Lung microvascular endothelial cell (primary cell): ENCODE results near the gene EIF4G2. TPM values are rescaled to one million over a fixed set of nuclear protein-coding genes. Genes with fewer than 3 reads are reported as not detected.
"Not testable (repeated sequence)": the region's sequence is repeated elsewhere in the genome, so short reads cannot be mapped to it uniquely, and the experiment has no call there.

Source experiments
- DNase-seq, 2 donors: peaks; one replicate each; pipeline versions ENCODE4 v3.0.0 to v3.0.0-alpha.2; 2010; ENCODE audit warnings: low read depth in 2 of 2
- total RNA-seq: library from RNA; depleted of rRNA; stranded (reverse); fragments of >200 nt; gene quantifications from 2 replicates; pipeline ENCODE4 v1.2.1, GENCODE V29; 2014

Gene EIF4G2
- total RNA-seq = 647 and 657 TPM in 2 replicates

DNA sequence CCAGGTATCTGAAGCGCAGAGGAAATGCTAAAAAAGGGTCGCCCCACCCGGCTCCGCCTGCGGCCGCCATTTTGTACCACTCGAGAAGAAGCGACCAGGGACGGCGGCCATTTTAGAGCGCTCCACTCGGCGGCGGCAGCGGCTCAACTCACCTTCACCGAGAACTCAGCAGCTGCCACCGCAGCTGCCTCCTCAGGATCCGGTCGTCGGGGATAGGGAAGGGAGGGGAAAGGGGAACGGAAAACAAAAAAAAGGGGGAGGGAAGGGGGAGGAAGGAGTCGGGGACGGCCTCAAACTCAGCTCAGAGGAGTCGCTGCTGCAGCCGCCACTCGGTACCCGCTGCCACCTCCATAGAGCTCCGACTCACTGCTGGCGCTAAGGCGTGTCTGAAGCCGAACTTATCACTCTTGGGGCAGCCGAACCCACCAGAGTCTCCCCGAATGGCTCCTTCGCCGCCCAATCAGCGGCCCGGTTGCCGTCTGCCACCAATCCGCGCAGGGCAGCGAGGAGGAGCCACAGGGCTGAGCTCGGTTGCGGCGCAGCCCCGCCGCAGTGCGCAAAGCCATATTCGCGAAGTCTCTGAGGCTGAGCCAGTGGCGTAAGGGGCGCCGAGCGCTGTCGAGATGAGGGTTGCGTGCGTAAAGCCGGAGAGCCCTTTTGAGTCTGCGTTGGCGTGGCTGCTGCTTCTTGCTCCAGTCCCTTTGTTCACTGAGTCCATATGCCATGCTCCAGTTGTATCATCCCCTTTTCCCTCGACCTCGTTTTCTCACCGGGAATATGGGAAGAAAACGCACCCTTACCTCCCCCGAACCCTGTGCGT lies at the start of gene EIF4G2:
Gene EIF4G2 (minus strand): TSS at position 374 of the 820 bp plus-strand sequence.
- DNase-seq = peak; percentile 99

GRCh38 chr11:10857709-10858438 lies 49.1 kb upstream of the EIF4G2 start, which contains the start of gene ZBED5:
Gene ZBED5, minus strand, starts transcription at chr11:10858053. Its CDS starts 3,108 bp downstream, at chr11:10854945.
- DNase-seq = peak; percentile 98

DNA sequence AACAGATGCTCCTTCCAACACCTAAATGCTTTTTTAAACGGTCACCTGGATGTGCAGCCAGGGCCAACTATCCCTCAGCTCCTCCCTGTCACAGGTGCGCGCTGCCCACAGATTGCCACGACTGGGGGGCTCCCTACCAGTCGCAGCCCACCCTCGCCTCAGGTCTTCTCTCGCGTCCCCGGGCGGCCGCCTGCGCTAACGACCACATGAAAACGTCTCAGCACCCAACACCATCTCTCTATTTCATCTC lies 48.7 kb upstream of the EIF4G2 start:
- no peak for DNase-seq

DNA sequence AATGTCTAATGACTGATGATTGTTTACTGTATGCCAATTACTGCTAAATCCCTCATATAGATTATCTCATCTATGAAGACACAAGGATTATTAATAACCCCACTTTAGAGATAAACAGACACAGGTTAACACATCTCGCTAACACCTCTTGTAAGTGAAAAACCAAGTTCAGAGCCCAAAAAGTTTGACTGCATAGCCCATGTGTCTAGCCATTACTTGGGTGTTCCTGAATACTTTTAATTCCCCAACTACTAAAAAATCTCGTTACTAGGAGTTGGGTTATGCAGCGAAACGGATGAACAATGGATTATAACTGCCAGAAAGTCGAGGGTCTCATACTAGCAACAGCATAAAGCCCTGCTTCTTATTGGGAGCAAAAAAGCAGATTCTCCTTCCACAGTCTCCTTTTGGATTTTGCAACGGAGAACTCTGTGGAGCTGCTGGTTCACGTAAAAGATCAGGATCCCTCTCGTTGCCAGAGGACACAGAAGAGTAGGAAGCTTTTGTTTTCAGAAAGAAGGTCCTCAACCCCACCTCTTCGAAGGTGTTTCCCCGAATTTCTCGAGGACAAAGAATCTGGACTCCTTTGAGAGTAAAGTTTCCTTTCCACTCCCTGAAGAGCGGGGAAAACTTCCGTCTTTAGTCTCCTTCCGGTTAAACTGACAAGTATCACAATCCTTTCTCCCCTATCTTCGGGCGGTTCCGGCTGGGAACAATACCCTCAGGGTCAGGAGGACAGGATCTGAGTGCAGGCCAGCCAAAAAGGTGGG lies 48.1 kb upstream of the EIF4G2 start:
- peak; percentile 16 to 52 for DNase-seq

GRCh38 chr11:10855295-10855694 lies 46.6 kb upstream of the EIF4G2 start:
- DNase-seq = no peak

DNA sequence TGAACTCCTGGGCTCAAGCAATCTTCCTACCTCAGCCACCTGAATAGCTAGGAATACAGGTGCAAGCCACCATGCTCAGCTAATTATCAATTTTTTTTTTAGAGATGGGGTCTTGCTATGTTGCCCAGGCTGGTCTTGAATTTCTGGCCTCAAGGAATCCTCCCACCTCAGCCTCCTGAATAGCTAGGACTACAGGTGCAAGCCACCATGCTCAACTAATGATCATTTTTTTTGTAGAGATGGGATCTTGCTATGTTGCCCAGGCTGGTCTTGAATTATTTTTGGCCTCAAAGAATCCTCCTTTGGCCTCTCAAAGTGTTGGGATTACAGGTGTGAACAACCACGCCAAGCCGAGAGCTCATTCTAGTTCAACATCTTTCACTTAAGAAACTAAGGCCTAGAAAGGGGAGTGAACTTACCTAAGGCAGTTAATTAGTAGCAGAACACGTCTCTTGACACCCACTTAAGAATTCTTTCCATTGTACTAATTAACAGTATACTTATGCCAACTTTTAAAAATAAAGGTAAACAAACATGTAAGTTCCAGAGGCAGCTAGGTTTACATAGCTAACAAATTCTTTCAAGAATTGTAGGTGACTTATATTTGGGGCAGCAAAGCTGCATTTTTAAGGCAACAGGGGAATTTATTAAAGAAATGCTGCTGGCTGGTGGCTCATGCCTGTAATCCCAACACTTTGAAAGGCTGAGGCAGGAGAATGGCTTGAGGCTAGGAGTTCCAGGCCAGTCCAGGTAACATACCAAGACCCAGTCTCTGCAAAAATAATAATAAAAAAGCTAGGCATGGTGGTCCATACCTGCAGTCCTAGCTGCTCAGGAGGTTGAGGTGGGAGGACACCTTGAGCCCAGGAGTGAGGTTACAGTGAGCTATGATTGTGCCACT lies 39.5 kb upstream of the EIF4G2 start:
- DNase-seq = no peak

DNA sequence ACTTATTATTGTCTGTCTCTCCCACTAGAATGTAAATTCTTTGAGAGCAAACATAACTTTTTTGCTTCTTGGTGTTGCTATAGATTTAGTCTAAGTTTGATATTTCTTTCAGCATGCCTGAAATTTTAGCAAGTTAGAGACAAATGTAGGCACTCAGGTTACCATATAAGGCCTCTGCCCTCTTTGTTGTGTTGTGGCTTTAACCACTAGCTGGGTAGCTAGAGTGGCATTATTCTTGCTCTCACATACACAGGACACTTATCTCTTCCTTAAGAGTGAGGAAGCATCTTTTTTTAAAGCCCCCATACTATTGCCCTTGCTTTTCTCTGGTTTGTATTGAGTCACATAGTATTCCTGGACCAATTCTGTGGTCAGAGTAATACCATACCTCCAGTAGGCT lies 37.9 kb upstream of the EIF4G2 start:
- DNase-seq = no peak

GRCh38 chr11:10845589-10845988 lies 36.9 kb upstream of the EIF4G2 start:
- no peak for DNase-seq

DNA sequence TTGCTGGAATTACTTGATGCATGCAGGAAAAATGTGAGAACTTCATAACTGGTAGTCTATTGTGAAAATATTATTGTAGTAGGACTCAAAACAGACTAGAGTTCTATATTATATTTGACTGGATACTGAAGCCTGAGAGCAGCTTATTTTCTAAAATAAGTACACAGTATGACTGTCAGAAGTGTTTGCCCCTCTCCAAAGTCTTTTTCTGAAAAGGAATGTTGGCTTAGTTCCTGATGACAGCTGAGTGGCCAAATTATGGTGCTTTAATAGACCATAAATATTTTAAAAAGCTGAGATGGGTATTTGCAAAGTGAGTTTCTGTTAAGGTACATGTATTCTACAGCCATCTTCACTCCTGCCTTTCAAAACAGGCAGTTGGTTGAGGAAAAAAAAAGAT lies 36.1 kb upstream of the EIF4G2 start:
- DNase-seq = no peak

- no peak for DNase-seq
Measured at GRCh38 chr11:10844356-10844755, 35.6 kb upstream of the EIF4G2 start.

- no peak for DNase-seq
Measured at GRCh38 chr11:10838881-10839280, 30.2 kb upstream of the EIF4G2 start.

DNA sequence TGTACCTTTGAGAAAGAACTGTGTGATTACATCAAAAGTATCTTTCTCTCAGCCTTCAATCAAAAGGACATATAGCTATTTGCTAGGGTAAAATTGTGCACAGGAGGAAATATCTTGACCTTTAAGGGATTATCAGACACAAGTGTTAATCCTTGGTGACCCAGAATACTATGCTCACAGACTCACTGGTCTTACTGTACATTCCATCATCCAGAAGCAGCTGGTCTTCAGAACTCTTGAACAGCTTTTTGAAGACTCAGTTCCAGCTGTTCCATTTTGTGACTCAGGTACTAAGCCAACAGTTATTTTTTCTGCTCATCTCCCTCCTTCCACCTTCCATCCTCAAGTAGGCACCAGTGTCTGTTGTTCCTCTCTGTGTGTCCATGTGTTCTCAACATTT lies 29.4 kb upstream of the EIF4G2 start:
- DNase-seq = no peak

- not testable (repeated sequence) for DNase-seq
Measured at GRCh38 chr11:10836884-10837283, 28.2 kb upstream of the EIF4G2 start.

DNA sequence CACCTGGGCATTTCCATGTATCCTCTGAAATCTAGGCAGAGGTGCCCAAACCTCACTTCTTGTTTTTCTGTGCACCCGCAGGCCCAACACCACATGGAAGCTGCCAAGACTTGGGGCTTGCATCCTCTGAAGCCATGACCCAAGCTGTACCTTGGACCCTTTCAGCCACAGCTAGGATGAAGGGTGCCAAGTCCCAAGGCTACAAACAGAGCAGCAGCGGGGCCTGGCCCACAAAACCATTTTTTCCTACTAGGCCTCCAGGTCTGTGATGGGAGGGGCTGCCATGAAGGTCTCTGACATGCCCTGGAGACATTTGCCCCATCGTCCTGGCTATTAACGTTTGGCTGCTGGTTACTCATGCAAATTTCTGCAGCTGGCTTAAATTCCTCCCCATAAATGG lies 20.4 kb upstream of the EIF4G2 start:
- DNase-seq = no peak

DNA sequence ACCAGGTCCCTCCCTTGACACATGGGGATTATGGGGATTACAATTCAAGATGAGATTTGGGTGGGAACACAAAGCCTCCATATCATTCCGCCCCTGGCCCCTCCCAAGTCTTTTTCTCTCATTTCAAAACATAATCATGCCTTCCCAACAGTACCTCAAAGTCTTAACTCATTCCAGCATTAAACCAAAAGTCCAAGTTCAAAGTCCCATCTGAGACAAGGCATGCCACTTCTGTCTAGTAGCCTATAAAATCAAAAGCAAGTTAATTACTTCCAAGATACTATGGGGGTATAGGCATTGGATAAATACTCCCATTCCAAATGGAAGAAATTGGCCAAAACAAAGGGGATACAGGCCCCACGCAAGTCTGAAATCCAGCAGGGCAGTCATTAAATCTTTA lies 19.7 kb upstream of the EIF4G2 start:
- no peak for DNase-seq

DNA sequence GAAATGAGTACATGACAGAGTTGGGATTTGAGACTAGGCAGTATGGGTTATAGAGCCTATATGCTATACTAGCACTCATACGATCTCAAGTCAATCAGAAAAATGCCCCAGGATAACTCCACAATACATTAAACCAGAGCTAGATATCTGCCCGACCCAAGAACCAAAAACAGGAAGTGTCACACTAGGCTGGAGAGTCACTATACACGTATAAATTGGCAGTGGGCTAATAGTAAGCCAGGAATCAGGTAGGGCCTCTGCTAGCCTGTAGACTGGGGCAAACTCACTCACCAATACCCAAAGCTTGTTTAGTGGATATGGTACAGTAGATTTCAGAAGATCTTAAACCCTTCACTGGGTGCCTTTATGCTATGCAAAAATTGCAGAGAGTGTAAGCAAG lies 16.2 kb upstream of the EIF4G2 start:
- DNase-seq = peak in 1 of 2 donors; percentile 13

DNA sequence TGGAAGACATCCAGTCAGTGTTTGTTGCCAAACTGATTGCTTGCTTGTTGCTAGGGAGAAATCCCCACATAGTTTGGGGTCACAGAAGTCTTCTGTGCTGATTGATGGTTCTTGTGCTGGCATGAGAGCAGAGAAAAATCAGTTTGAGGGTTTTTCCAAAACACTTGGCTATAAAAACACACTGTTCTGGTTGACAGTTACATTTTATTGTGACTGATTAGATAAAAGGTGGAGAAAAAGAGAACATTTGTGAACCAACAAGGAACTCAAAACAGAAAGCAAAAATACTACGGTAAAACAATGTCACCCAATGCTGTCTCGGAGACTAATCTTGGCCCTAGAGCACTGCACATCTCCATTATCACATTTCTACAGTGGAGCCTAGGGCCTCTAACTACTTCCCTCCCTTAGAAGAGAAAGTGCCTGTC lies 14.4 kb upstream of the EIF4G2 start:
- peak; percentile 25 to 76 for DNase-seq

DNA sequence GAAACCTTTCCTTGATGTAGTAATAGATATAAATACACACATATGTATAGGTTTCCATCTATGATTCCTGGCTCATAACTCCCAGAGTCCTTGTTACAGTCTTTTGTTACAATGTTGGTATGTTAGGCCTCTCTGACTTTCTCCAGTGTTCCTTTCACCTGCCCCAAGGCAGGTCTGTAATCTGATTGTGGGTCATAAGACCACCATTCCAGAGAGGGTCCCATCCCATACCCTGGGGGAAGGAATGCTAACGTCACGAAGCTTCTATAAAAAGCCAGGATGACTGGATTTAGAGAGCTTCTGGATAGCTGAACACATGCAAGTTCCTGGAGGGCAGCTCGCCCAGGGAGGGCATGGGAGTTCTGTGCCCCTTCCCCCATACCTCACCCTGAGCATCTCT lies 13.8 kb upstream of the EIF4G2 start:
- not testable (repeated sequence) for DNase-seq

DNA sequence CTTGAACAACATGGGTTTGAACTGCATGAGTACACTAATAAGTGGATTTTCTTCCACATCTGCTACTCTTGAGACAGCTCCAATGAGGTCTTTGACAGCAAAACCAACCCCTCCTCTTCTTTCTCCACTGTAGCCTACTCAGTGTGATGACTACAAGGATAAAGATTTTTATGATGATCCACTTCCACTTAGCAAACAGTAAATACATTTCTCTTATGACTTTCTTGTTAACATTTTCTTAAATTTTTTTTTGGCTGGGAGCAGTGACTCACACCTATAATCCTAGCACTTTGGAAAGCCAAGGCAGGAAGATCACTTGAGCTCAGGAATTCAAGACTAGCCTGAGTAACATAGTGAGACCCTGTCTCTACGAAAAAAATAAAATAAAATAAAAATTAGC lies 9.9 kb upstream of the EIF4G2 start:
- no peak for DNase-seq

GRCh38 chr11:10813945-10814344 lies 5.2 kb upstream of the EIF4G2 start:
- DNase-seq = no peak
